Measurements from ENCODE around the gene TRPC4AP. TPM values are rescaled to one million over a fixed set of nuclear protein-coding genes. Genes with fewer than 3 reads are reported as not detected.

TRPC4AP gene
- total and polyA plus RNA-seq, 10 of the 15 experiments (the other 5 are each of a cell fraction or from before 2014, with no cell fraction given) = 1.1 to 61.7 (median 41.2) TPM

DNA sequence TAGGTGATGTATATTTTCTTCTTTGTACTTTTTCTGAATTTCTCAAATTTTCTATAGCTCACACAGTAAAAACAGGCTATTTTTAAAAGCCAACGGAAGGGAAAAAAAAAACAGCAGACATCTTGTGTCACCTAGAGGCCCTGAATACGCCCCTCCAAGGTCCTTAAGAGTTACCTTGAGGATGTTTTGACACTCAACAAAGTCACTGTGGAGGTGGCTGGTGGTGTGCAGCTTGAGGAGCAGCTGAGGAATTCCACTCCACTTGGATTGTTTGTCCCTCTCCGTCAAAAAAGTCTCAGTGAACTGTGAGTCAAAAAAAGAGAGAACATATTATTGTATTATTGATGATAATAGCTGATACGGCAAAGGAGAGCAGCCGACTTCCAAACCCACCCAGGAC lies 14.7 kb downstream of the TRPC4AP start:
- ATAC-seq = no peak
- no TSS peak for BruUV-seq (replicated peaks)
- Histone ChIP-seq H3K4me1 (ENCODE audit: control insufficient read depth, insufficient read depth, low read length) (no peaks in the 10 kb centered on the region), H3K9ac (ENCODE audit: control insufficient read depth, insufficient read depth, low read length) (no peak overlapping the region), H3K27ac (ENCODE audit: control insufficient read depth, insufficient read depth) (no peak overlapping the region), H3K4me3 (no peak overlapping the region), H3K36me3 (ENCODE audit: control insufficient read depth in 2 of 2, insufficient read depth in 2 of 2, low read length in 1 of 2) (peaks cover 4 to 15% of the 10 kb centered on the region in 2 experiments), H3K79me2 (ENCODE audit: control insufficient read depth, insufficient read depth, low read length) (peaks cover 39% of the 10 kb centered on the region), H3K9me3 (replicated peaks; ENCODE audit: control insufficient read depth, insufficient read depth, low read length) (no peaks in the 10 kb centered on the region; the same call in 1 of the 3 replicates), H3K27me3 (replicated peaks in 1 of 2; ENCODE audit: control insufficient read depth in 2 of 2, insufficient read depth in 2 of 2, low read length in 1 of 2) (no peaks in the 10 kb centered on the region), H2AFZ (ENCODE audit: control insufficient read depth, low read depth, low read length) (no peak overlapping the region), H3K4me2 (ENCODE audit: control insufficient read depth, insufficient read depth) (no peak overlapping the region), H4K20me1 (ENCODE audit: control insufficient read depth, insufficient read depth) (no peaks in the 10 kb centered on the region; the same call in 1 of the 2 replicates)
- DNase-seq (ENCODE audit: low read depth, low spot score) = no peak
- TF ChIP-seq FOXK2 (IDR thresholded peaks at IDR 0.05) = no peak
- no peak for TF ChIP-seq NR2C2 (IDR thresholded peaks at IDR 0.05; ENCODE audit: borderline replicate concordance, control insufficient read depth, insufficient read length, low read depth)
- TF ChIP-seq, protein P1, sequence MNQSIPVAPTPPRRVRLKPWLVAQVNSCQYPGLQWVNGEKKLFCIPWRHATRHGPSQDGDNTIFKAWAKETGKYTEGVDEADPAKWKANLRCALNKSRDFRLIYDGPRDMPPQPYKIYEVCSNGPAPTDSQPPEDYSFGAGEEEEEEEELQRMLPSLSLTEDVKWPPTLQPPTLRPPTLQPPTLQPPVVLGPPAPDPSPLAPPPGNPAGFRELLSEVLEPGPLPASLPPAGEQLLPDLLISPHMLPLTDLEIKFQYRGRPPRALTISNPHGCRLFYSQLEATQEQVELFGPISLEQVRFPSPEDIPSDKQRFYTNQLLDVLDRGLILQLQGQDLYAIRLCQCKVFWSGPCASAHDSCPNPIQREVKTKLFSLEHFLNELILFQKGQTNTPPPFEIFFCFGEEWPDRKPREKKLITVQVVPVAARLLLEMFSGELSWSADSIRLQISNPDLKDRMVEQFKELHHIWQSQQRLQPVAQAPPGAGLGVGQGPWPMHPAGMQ (IDR thresholded peaks at IDR 0.05; ENCODE audit: borderline replicate concordance) = no peak
- TF ChIP-seq SMAD1 (IDR thresholded peaks at IDR 0.05; ENCODE audit: low read depth, partially characterized antibody) = no peak
- TF ChIP-seq, protein P2, sequence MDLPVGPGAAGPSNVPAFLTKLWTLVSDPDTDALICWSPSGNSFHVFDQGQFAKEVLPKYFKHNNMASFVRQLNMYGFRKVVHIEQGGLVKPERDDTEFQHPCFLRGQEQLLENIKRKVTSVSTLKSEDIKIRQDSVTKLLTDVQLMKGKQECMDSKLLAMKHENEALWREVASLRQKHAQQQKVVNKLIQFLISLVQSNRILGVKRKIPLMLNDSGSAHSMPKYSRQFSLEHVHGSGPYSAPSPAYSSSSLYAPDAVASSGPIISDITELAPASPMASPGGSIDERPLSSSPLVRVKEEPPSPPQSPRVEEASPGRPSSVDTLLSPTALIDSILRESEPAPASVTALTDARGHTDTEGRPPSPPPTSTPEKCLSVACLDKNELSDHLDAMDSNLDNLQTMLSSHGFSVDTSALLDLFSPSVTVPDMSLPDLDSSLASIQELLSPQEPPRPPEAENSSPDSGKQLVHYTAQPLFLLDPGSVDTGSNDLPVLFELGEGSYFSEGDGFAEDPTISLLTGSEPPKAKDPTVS (IDR thresholded peaks at IDR 0.05; ENCODE audit: low read depth, low read length) = no peak
- TF ChIP-seq ZSCAN29 (IDR thresholded peaks at IDR 0.05) = no peak
- TF ChIP-seq MTA3 (IDR thresholded peaks at IDR 0.05; ENCODE audit: borderline replicate concordance, low read length) = no peak
- WGBS (ENCODE audit: insufficient coverage, insufficient replicate concordance, low lambda C conversion rate, missing lambda C conversion rate) = 94% methylated on average over 4 of the region's 5 CpGs
- RAD21 ChIA-PET (ENCODE audit: unreplicated experiment) = interaction anchor here (0.8 kb wide), 1 partner anchor 10 kb away, joined by 3 read pairs; no protein-coding TSS in a partner anchor
- intact Hi-C loops (cut with micrococcal nuclease; ENCODE audit: unreplicated experiment) = no loop called here
- POLR2A ChIA-PET = no interaction called here
- FAIRE-seq = no peak
- in situ Hi-C loops (cut with MboI) = no loop called here
- CTCF ChIA-PET = interaction anchor here (1.2 kb wide), 1 partner anchor 13 kb away, joined by 3 read pairs; no protein-coding TSS in a partner anchor
- SMC1A ChIA-PET (ENCODE audit: uncharacterized antibody, unreplicated experiment) = interaction anchor here (2.1 kb wide), 1 partner anchor 21 kb away, joined by 4 read pairs; no protein-coding TSS in a partner anchor

Data from GM12878 (cell line).